Esophagus squamous epithelium (tissue), 4 donors: ENCODE results near the gene RNU6-9.

Experiments used
- CTCF ChIP-seq, 6 experiments: fragments of 450-650 bp in 4 of 6; fragments of 200-600 bp in 2 of 6; sonication (generic) in 2 of 6; IDR thresholded peaks; one replicate each; pipeline ENCODE4 v1.5.1; 2016 to 2019; ENCODE audit warnings: antibody characterized with exemption in 6 of 6, mild to moderate bottlenecking in 4 of 6, moderate library complexity in 4 of 6
- POLR2A ChIP-seq, 4 donors: fragments of 450-650 bp; IDR thresholded peaks; one replicate each; pipeline ENCODE4 v1.6.1; 2017; ENCODE audit warnings: antibody characterized with exemption in 4 of 4, mild to moderate bottlenecking in 4 of 4, moderate library complexity in 3 of 4

DNA sequence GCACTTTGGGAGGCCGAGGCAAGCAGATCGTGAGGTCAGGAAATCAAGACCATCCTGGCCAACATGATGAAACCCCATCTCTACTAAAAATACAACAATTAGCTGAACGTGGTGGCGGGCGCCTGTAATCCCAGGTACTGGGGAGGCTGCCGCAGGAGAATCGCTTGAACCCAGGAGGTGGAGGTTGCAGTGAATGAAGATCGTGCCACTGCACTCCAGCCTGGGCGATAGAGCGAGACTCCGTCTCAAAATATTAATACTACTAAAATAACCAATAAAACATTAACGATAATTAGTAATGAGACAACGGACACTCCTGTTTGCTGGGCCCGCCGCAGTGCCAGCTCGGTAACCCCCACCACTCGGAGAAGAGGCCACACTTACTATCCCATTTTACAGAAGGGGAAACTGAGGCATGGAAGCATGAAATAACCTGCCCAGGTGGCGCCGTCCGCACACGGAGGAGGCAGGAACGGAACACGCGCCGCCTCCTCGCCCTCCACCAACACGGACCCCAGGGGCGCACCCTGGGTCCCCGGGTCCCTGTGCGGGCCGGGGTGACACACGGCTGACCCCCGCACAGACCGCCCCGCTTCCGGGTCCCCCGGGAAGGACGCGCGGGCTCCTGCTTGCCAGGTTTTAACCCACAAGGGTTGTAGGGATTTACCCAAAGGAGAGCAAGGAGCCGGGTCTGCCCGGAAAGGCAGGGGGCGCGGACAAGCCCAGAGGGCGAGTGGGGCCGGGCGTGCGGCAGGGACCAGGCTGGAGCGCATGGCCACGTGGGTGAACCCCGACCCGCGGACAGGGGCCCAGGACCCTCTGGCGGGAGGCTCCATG is 18.1 kb downstream of the RNU6-9 start:
- TF ChIP-seq POLR2A (IDR thresholded peaks at IDR 0.05) (no peak), CTCF (IDR thresholded peaks at IDR 0.05) (no peak)
